Activated CD4-positive, alpha-beta T cell treated with anti-CD3 and anti-CD28 coated beads, Interleukin-2, Interleukin-4, amounts not matched to agents 100 ng/mL and 50 ng/mL, durations not matched to agents 16 hours and 8 hours (primary cell): ENCODE results near the gene PLEK2.
"Not testable (repeated sequence)": the region's sequence is repeated elsewhere in the genome, so short reads cannot be mapped to it uniquely, and the experiment has no call there.

Experiments used
- DNase-seq: peaks from one replicate; pipeline ENCODE4 v3.0.0-alpha.2; 2020; ENCODE audit warnings: low spot score

PLEK2 gene

DNA sequence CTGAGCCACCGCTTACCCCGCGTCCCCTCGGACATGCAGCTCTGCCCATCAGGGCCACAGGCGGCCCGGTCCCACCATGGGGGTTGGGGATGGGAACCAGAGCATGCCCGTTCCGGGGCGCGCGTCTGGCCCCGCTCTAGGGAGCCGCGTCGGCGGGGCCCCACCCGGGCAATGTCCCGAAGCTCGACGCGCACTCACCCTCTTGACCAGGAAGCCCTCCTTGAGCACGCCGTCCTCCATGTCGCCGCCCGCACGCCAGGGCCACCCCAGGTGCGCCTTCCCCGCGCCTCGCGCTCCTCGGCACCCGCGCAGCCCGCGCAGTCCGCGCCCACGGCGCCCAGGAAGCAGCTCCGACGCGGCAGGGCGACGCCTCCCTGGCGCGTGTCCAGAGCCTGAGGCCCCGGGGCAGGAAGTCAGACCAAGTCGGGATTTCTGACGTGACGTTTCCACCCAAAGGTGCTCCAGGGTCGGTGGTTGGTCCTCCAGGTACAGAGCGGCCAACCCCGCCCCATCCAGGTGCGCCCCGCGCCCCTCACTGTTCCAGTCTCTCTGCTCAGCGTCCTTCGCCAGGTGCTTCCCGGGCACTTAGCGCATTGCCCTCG lies at the start of gene PLEK2:
TSS of gene PLEK2 (minus strand) at position 346 of the 602 bp plus-strand sequence. CDS start at position 240, 106 bp downstream.
- DNase-seq, result no peak

DNA sequence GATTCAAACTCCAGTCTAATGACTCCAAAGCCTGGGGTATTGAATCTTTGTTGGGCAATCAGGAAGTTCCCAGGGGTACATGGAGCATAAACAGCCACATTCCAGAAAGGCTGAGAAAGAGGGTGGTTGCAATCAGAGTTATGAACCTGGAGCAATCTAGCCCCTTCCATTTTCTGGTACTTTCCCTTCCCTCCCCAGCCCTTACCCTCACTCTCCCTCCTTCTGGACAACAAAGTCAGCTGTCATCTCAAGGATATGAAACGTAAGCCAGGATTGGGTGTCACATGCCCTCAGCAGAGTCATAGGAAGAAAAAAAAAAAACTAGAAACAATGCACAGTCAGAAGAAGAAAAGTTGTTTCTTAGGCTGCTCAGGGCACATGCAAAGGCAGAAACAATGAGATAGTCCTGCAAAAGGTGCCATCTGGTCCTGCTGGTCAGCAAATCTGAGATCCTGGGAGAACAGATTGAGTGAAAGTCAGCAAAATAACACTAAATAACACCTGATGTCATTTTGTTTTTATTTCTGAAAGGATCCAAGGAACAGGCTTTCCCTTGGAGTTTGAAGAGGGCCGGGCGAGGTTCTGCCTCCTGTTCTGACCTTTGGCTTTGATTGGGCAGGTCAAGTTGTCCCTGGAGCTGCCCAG lies 49.5 kb upstream of the PLEK2 start:
- DNase-seq, result no peak

- no peak for DNase-seq
These were observed 47.4 kb upstream of the PLEK2 start for GRCh38 chr14:67459336-67459735.

DNA sequence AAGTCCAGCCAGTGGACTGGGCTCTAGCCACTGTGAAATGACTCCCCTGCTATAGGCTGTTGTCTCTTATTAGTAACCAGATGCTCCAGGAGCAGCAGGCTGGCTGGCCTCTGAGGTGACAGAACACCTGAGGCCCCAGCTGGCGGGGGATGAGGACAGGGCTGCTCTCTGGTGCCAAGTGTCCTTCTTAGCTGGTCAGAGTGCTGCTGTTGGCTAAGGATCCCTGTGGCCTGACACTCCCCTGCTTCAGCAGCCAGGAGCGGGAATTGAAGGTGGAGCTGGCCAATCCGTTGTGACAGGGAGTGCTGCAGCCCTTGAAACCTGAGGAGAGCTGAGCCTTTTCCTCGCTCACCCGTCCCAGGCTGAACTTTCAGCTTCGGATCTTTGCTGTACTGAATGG lies 45.8 kb upstream of the PLEK2 start:
- no peak for DNase-seq

DNA sequence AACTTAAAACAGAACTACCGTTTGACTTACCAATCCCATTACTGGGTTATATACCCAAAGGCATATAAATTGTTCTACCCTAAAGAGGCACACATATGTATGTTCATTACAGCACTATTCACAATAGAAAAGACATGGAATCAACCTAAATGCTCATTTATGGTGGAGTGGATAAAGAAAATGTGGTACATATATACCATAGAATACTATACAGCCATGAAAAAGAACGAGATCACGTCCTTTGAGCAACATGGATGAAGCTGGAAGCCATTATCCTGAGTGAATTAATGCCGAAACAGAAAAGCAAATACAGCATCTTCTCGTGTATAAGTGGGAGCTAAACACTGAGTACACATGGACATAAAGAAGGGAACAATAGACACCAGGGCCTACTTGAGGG lies 44.8 kb upstream of the PLEK2 start:
- no peak for DNase-seq

- no peak for DNase-seq
These were observed 41.8 kb upstream of the PLEK2 start for GRCh38 chr14:67453575-67454300.

DNA sequence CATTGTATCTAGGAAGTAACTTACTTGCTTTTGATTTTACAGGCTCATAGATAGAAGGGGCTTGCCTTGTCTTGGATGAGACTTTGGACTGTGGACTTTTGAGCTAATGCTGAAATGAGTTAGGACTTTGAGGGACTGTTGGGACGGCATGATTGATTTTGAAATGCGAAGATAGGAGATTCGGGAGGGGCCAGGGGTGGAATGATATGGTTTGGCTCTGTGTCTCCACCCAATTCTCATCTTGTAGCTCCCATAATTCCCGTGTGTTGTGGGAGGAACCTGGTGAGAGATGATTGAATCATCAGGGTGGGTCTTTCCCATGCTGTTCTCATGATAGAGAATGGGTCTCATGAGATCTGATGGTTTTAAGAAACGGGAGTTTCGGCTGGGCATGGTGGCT lies 39.7 kb upstream of the PLEK2 start:
- DNase-seq, result not testable (repeated sequence)

DNA sequence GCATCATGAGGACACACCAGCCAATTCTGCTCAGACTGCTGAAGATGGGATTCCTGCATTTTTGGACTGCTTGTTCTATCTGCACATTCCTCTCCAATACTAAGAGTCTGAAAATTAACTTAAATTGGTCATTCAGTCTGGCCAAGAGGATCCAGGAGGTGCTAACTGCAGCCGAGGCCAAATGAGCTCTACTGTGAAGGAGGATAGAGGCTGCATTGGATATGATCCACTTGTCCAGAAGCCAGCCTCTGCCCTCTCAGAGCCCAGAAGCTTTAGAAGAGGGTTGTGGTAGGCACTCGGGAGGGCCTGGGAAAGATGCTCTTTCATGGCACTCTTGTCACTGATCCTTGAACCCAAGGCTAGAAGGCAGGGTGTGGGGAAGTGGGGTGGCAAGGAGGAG lies 37.1 kb upstream of the PLEK2 start:
- no peak for DNase-seq

DNA sequence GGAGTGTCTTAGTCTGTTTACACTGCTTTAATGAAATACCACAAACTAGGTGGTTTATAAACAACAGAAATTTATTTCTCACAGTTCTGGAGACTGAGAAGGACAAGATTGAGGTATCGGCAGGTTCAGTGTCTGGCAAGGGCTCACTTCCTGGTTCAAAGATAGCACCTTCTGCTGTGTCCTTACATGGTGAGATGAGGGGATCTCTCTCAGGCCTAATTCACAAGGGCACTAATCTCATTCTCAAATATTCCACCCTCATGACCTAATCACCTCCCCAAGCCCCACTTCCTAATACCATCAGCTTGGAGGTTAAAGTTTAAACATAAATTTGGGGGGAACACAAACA lies 35.0 kb upstream of the PLEK2 start:
- no peak for DNase-seq

GRCh38 chr14:67446371-67447032 lies 34.5 kb upstream of the PLEK2 start:
- DNase-seq, result no peak

GRCh38 chr14:67444395-67444794 lies 32.4 kb upstream of the PLEK2 start:
- DNase-seq, result no peak

DNA sequence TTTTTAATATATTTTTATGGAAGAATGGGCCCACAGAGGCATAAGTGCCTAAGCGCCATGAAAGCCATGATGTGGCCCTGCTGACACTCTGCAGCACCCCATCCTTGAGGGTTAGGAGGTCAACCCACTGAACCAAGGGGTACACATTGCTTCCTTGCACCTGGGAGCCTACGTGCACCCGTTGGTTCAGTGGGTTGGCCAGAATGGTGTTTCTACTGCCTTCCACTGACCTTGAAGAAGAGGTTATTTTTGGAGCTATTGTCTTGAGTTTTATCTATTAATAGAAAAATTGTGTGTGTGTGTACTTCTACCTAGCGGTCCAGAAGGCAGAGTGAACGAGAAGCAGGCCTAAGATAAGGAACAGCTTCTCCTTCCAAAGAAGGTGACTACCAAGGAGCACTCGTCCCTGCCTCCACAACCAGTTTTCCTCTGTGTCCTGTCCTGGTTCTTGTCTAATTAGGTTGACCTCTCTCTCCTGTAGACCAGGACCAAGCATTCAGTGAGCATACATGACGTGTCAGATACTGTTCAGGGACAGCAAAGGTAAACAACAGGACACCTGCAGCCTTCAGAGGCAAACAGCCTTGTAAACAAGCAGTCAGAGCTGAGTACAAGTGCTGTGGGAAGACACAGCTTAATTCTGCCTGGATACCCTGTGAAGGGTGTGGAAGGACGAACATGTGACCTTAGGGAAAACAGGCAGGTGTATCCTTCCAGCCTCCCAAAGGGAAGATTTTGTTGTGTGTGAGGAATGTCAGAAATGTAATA lies 30.4 kb upstream of the PLEK2 start:
- DNase-seq, result no peak

GRCh38 chr14:67441672-67442071 lies 29.7 kb upstream of the PLEK2 start:
- no peak for DNase-seq

DNA sequence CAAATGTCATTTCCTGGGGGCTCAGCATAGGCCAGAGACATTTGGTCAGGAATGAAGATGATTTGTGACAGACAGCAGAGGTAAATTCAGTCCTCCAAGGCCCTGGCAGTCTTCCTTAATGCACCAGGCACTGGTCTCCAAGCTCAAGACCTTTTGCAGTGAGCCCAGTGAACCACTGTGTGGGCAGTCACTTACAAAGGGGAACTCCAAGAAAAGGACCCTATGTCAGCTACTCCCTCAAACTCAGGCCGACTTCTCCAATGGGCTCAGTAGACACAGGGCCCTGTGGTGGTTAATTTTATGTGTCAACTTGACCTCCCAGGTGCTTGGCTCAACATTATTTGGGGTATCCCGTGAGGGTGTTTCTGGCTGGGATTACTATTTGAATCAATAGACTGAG lies 29.3 kb upstream of the PLEK2 start:
- no peak for DNase-seq

DNA sequence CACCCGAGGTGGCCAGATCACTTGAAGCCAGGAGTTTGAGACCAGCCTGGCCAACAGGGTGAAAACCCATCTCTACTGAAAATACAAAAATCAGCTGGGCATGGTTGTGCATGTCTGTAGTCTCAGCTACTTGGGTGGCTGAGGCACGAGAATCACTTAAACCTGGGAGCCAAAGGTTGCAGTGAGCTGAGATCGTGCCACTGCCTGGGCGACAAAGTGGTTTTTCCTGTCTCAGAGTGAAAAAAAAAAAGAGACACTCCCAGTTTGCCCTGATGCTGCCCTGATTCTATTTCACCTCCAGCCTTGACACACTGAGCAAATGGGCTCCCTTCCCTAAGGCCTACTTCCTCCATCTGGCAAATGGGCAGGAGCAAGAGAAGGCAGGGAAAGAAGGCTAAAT lies 28.5 kb upstream of the PLEK2 start:
- DNase-seq, result no peak

DNA sequence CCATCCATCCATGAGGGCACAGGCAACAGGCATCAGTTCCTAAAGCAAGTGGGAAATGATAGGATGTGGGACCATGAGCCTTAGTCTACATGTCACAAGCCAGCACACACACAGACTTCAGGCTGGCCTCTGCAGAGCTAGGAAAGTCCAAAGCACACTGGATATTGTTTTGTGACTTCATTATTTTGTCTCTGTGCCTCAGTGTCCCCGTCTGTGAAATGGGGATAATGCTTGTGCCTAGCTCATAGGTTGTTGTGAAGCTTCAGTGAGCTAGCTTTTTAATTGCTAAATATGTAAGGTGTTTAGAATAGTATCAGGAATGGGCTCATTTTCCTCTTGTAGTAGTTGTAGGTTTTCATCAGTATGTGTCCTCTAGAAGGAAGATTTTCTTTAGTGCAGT lies 27.0 kb upstream of the PLEK2 start:
- no peak for DNase-seq

GRCh38 chr14:67436006-67436866 lies 24.3 kb upstream of the PLEK2 start:
- no peak for DNase-seq

DNA sequence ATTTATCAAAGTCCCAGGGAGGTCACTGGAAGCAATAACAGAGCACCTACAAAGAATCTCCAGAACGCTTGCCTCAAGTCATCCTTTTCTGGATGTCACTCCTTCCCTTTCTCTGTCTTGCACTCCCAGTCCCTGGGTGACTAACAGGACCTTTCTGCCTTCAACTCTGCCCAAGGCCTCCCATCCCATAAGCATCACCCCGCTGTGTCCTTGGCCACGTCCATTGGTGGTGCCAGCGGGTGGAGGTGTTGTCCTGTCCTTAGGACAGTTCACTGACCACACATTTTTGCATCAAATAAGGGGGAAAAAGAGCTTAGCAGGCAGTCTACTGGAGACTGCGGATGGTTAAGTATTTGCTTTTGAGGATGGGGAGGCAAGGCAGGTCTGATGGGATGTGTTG lies 23.6 kb upstream of the PLEK2 start:
- DNase-seq, result no peak

GRCh38 chr14:67432050-67432564 lies 20.1 kb upstream of the PLEK2 start:
- no peak for DNase-seq

- DNase-seq, result no peak
These were observed 17.7 kb upstream of the PLEK2 start for GRCh38 chr14:67429510-67430205.
